Right lobe of liver (tissue), 6 donors: ENCODE measurements around the gene BCAS2. TPM values are rescaled to one million over a fixed set of nuclear protein-coding genes. Genes with fewer than 3 reads are reported as not detected.

Source experiments
- ATAC-seq, 4 donors: fragments of 200-7000 bp; cut with Tn5 transposase; one replicate each; pipeline ENCODE4 v1.9.1; 2020; ENCODE audit warnings: mild to moderate bottlenecking in 4 of 4, moderate library complexity in 4 of 4
- DNase-seq, 3 donors: peaks; one replicate each; pipeline ENCODE4 v3.0.0-alpha.2; 2020
- H3K27ac ChIP-seq, 3 donors: fragments of 200-600 bp; one replicate each; pipeline ENCODE4 v1.8.0; 2022
- H3K27me3 ChIP-seq, 2 donors: fragments of 200-600 bp; one replicate each; pipeline ENCODE4 v1.8.0; 2022
- H3K36me3 ChIP-seq, 4 donors: fragments of 200-600 bp; sonication (generic) in 1 of 4; one replicate each; pipeline versions ENCODE4 v1.5.1 to v1.8.0; 2017 to 2022; ENCODE audit warnings: control low read depth in 1 of 4
- H3K4me1 ChIP-seq, 4 donors: fragments of 200-600 bp; sonication (generic) in 1 of 4; one replicate each; pipeline versions ENCODE4 v1.5.1 to v1.8.0; 2017 to 2022; ENCODE audit warnings: control low read depth in 1 of 4
- H3K4me3 ChIP-seq, 3 donors: fragments of 200-600 bp; one replicate each; pipeline ENCODE4 v1.8.0; 2022
- H3K9me3 ChIP-seq, 4 donors: fragments of 200-600 bp; sonication (generic) in 1 of 4; one replicate each; pipeline versions ENCODE4 v1.5.1 to v1.8.0; 2017 to 2022; ENCODE audit warnings: control low read depth in 1 of 4
- POLR2A ChIP-seq: fragments of 450-650 bp; IDR thresholded peaks from one replicate; pipeline ENCODE4 v1.6.1; 2017; ENCODE audit warnings: antibody characterized with exemption, mild to moderate bottlenecking
- WGBS: methylation state at CpG from one replicate; pipeline ENCODE4 v1.1.6; 2018; ENCODE audit warnings: low coverage, low lambda C conversion rate; ENCODE audit not compliant: insufficient coverage; ENCODE audit errors: missing lambda C conversion rate; 5-methylcytosine and 5-hydroxymethylcytosine counted together
- intact Hi-C, 2 donors: fragments of 100-400 bp; cut with DNase I; formaldehyde crosslinking; loops; one replicate each; pipeline versions ENCODE4 v1.11.2 to v1.14.1; 2022
- total RNA-seq, 6 experiments: library from RNA; depleted of rRNA in 2 of 6; stranded (reverse); fragments of >200 nt in 2 of 6; fragmentation: NEBNext Ultra II Directional in 3 of 6; extraction: Animal tissue kit (Norgen Biotek cat#: 25700) in 3 of 6; gene quantifications; one replicate each; pipeline versions ENCODE4 v1.1.0 to v1.2.4, GENCODE V29; 2016 to 2023
- TF ChIP-seq, protein P1 (sequence below), 4 donors: fragments of 200-600 bp in 3 of 4; fragments of 450-650 bp in 1 of 4; IDR thresholded peaks; one replicate each; pipeline versions ENCODE4 v1.5.1 to v1.8.0; 2016 to 2022; ENCODE audit warnings: antibody characterized with exemption in 4 of 4, mild to moderate bottlenecking in 2 of 4
- donor health status: DM: no; HTN: yes; CAD: no.
- donor health status: DM: no; HTN: no; CAD: no.
- donor health status: DM: no; HTN: no; CAD: no.
- donor health status: DM: no; HTN: yes; CAD: no.
- donor health status: DM: no; HTN: yes; CAD: no.

Gene BCAS2
- total RNA-seq, 6 experiments from 2014 or later, result 16.4 to 32.0 (median 22.6) TPM

DNA sequence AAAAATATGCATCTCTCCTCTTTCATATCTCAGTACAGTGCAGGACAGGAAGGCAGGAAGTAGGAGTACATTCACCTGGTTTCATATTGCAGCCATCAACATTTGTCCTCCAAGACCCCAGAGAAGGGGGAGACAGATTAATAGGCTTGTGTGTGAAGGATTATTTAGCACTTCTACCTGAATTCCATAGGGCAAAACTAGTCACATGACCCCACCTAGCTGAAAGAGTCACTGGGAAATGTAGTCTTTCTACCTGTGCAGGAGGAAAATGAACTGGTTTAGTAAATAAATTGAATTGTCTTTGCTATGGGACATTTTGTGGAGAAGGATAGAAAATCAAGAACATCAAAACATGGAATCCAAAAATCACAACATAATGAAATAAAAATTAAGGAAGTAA lies 56.5 kb downstream of the BCAS2 start:
- H3K4me1 ChIP-seq, result no peaks in the 10 kb centered on the region
- H3K36me3 ChIP-seq, result no peaks in the 10 kb centered on the region
- no peaks in the 10 kb centered on the region for H3K9me3 ChIP-seq
- H3K27me3 ChIP-seq, result no peaks in the 10 kb centered on the region
- H3K4me3 ChIP-seq, result no peak overlapping the region
- ATAC-seq, result no peak
- TF ChIP-seq POLR2A, result no peak
- TF ChIP-seq, protein P1, sequence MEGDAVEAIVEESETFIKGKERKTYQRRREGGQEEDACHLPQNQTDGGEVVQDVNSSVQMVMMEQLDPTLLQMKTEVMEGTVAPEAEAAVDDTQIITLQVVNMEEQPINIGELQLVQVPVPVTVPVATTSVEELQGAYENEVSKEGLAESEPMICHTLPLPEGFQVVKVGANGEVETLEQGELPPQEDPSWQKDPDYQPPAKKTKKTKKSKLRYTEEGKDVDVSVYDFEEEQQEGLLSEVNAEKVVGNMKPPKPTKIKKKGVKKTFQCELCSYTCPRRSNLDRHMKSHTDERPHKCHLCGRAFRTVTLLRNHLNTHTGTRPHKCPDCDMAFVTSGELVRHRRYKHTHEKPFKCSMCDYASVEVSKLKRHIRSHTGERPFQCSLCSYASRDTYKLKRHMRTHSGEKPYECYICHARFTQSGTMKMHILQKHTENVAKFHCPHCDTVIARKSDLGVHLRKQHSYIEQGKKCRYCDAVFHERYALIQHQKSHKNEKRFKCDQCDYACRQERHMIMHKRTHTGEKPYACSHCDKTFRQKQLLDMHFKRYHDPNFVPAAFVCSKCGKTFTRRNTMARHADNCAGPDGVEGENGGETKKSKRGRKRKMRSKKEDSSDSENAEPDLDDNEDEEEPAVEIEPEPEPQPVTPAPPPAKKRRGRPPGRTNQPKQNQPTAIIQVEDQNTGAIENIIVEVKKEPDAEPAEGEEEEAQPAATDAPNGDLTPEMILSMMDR (IDR thresholded peaks at IDR 0.05), result no peak
- H3K27ac ChIP-seq, result no peak overlapping the region
- no peak for DNase-seq
- intact Hi-C loops, result no loop called here

DNA sequence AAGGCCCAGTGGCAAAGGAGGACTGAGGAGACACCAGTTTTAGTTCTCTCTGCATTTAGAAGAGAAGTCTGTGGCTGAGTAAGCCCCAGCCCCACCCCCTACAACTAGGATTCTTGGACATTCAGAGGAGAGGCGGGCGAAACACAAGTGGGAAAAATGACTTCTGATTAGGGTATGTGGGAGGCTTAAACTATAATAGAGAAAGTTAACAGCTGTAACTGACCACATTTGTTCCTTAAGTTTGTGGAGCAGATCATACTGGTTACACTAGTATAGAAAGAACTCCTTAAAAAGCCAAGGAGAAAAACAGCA lies 59.2 kb downstream of the BCAS2 start:
- Histone ChIP-seq H3K4me1 (no peaks in the 10 kb centered on the region), H3K36me3 (no peaks in the 10 kb centered on the region), H3K9me3 (no peaks in the 10 kb centered on the region), H3K27me3 (no peaks in the 10 kb centered on the region), H3K4me3 (no peak overlapping the region), H3K27ac (no peak overlapping the region)
- TF ChIP-seq, protein P1 (IDR thresholded peaks at IDR 0.05), result no peak
- no peak for TF ChIP-seq POLR2A
- DNase-seq (no peak), ATAC-seq (no peak)
- intact Hi-C loops, result no loop called here
- 93% methylated on average over 2 of the region's 2 CpGs for WGBS

DNA sequence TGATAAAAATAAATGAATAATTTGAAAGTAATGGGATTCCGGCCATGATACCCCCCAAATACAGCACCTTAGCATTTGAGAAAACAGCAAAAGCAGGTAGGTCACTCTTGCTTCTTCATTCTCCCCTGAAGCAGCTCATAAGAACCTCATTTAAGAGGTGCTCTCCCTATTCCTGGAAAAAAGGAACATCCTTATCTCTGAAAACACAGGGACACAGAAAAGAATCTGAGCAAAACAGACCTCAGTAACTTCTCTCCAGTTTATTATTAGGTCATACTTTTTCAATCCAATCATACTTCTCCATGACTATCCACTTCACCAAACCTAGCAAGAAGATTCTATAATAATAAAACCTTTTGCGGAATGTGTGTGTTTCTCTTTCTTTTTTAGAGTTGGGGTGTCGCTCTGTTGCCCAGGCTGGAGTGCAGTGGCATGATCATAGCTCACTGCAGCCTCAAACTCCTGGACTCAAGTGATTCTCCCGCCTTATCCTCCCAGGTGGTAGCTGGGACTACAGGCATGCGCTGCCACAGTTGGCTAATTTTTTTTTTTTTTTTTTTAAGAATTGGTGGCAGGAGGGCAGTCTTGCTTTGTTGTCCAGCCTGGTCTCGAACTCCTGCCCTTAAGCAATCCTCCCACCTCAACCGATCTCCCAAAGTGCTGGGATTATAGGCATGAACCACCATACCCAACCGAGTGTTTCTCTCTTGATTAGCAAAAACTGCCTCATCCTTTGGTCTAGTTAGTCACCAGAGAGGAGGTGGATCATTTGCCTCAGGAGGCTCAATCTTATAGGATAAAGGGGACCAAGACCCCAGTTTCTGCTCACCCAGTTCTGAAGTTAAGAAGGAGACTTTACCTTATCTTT lies 59.8 kb downstream of the BCAS2 start:
- no peak for ATAC-seq
- Histone ChIP-seq H3K4me3 (no peak overlapping the region), H3K9me3 (no peaks in the 10 kb centered on the region), H3K27ac (no peak overlapping the region), H3K4me1 (no peaks in the 10 kb centered on the region), H3K27me3 (no peaks in the 10 kb centered on the region), H3K36me3 (no peaks in the 10 kb centered on the region)
- no peak for DNase-seq
- intact Hi-C loops, result no loop called here
- 74% methylated on average over 7 of the region's 8 CpGs for WGBS
- no peak for TF ChIP-seq POLR2A
- TF ChIP-seq, protein P1 (IDR thresholded peaks at IDR 0.05), result no peak

Other genes with a start within 250 kb of the BCAS2 start
- gene TRIM33, start 70.4 kb downstream of the BCAS2 start, total RNA-seq, result 10 to 100 TPM; 13.9 to 18.0 (median 15.0) TPM
- gene DENND2C, start 88.4 kb upstream of the BCAS2 start, total RNA-seq, result 1 to 10 TPM; 2.5 to 5.1 (median 4.4) TPM
- under 1 TPM in 3 of 6 experiments, not detected in 3; 0.12 to 0.19 (median 0.13) TPM for gene AMPD1, start 113.9 kb upstream of the BCAS2 start, total RNA-seq
- 10 to 100 TPM; 10.4 to 24.5 (median 16.3) TPM for gene NRAS, start 135.2 kb upstream of the BCAS2 start, total RNA-seq
- 100 to 1,000 TPM; 195 to 585 (median 269) TPM for gene CSDE1, start 176.4 kb upstream of the BCAS2 start, total RNA-seq
- 10 to 100 TPM; 17.5 to 74.0 (median 21.8) TPM for gene SIKE1, start 199.1 kb upstream of the BCAS2 start, total RNA-seq